IMR-90 (cell line): ENCODE measurements around the gene MYBPH. TPM values are rescaled to one million over a fixed set of nuclear protein-coding genes. Genes with fewer than 3 reads are reported as not detected.
A peak's percentile ranks its signal among the peaks of the same experiment; 100 is the strongest.

Experiments used
- ATAC-seq: fragments of 200-7000 bp; cut with Tn5 transposase; 2 replicates; pipeline ENCODE4 v1.9.1; 2020; ENCODE audit warnings: low read depth, mild to moderate bottlenecking, moderate library complexity
- BruUV-seq: library from RNA; stranded (reverse); fragments of 400-500 nt; replicated peaks from 2 replicates; lab custom pipeline; 2021; lab: Mats Ljungman, UMichigan
- CTCF ChIA-PET: fragments of 300-600 bp; formaldehyde crosslinking; extraction: SDS; loops from one replicate; lab custom pipeline; 2021; ENCODE audit warnings: antibody characterized with exemption; lab: Yijun Ruan, JAX
- POLR2A ChIA-PET: fragments of 300-600 bp; sonication (Branson Sonifier 250); formaldehyde crosslinking; loops from one replicate; lab custom pipeline; 2022; ENCODE audit warnings: antibody characterized with exemption; ENCODE audit not compliant: unreplicated experiment; lab: Charles Lee
- DNase-seq: peaks from one replicate; pipeline ENCODE4 v3.0.0; 2013
- H2AFZ ChIP-seq: replicated peaks from 2 replicates; pipeline ENCODE3; 2013; ENCODE audit warnings: low read length, mild to moderate bottlenecking; ENCODE audit not compliant: poor library complexity
- H2AK5ac ChIP-seq: 2 replicates; pipeline ENCODE4 v1.6.1; 2013; ENCODE audit warnings: low read depth, low read length, inconsistent platforms
- H2AK9ac ChIP-seq: replicated peaks from 2 replicates; pipeline ENCODE3; 2013; ENCODE audit warnings: mild to moderate bottlenecking, low read depth, low read length, moderate library complexity; ENCODE audit not compliant: poor library complexity
- H2BK120ac ChIP-seq: 2 replicates; pipeline ENCODE4 v1.6.1; 2013; ENCODE audit warnings: low read depth, low read length, inconsistent platforms
- H2BK15ac ChIP-seq: 3 replicates; pipeline ENCODE4 v1.6.1; 2013; ENCODE audit warnings: low read depth, low read length, inconsistent platforms
- H2BK20ac ChIP-seq: 2 replicates; pipeline ENCODE4 v1.6.1; 2013; ENCODE audit warnings: low read depth, mild to moderate bottlenecking, inconsistent platforms, low read length, moderate library complexity
- H2BK5ac ChIP-seq: 2 replicates; pipeline ENCODE4 v1.6.1; 2013; ENCODE audit warnings: mild to moderate bottlenecking, low read depth, low read length, inconsistent platforms; ENCODE audit not compliant: poor library complexity, severe bottlenecking
- H3K14ac ChIP-seq: replicated peaks from 2 replicates; pipeline ENCODE4 v1.6.1; 2013; ENCODE audit warnings: low read depth, low read length, inconsistent platforms
- H3K18ac ChIP-seq: 2 replicates; pipeline ENCODE4 v1.6.1; 2013; ENCODE audit warnings: low read depth, low read length, control low read depth
- H3K23ac ChIP-seq: 2 replicates; pipeline ENCODE4 v1.6.1; 2013; ENCODE audit warnings: low read depth, low read length, inconsistent platforms
- H3K27ac ChIP-seq: 2 replicates; pipeline ENCODE4 v1.5.1; 2013; ENCODE audit warnings: mild to moderate bottlenecking, control low read depth, low read length; ENCODE audit not compliant: insufficient read depth
- H3K27me3 ChIP-seq: 2 replicates; pipeline ENCODE4 v1.6.1; 2013; ENCODE audit warnings: low read length; ENCODE audit not compliant: control insufficient read depth, insufficient read depth
- H3K36me3 ChIP-seq: 2 replicates; pipeline ENCODE4 v1.6.1; 2013; ENCODE audit warnings: low read length, mixed read lengths; ENCODE audit not compliant: control insufficient read depth, insufficient read depth
- H3K4ac ChIP-seq: 2 replicates; pipeline ENCODE4 v1.6.1; 2013; ENCODE audit warnings: low read depth, low read length, inconsistent platforms
- H3K4me1 ChIP-seq: 2 replicates; pipeline ENCODE4 v1.6.1; 2013; ENCODE audit warnings: low read length, mixed read lengths; ENCODE audit not compliant: control insufficient read depth, insufficient read depth
- H3K4me2 ChIP-seq: 2 replicates; pipeline ENCODE4 v1.6.1; 2013; ENCODE audit warnings: low read depth, mild to moderate bottlenecking, control low read depth, low read length, moderate library complexity
- H3K4me3 ChIP-seq: 2 replicates; pipeline ENCODE4 v1.5.1; 2013; ENCODE audit warnings: low read depth, mild to moderate bottlenecking, control low read depth, low read length, moderate library complexity; ENCODE audit not compliant: insufficient read depth
- H3K56ac ChIP-seq: 2 replicates; pipeline ENCODE4 v1.6.1; 2013; ENCODE audit warnings: low read length, inconsistent platforms; ENCODE audit not compliant: insufficient read depth; ENCODE audit errors: extremely low read depth
- H3K79me1 ChIP-seq, 2 experiments: 2 replicates each; pipeline ENCODE4 v1.6.1; 2013; ENCODE audit warnings: low read length in 2 of 2, inconsistent platforms in 1 of 2, low read depth in 1 of 2
- H3K9ac ChIP-seq: 2 replicates; pipeline ENCODE4 v1.6.1; 2013; ENCODE audit warnings: low read depth, low read length, control low read depth
- H3K9me1 ChIP-seq: 2 replicates; pipeline ENCODE4 v1.6.1; 2013; ENCODE audit warnings: low read length, inconsistent platforms; ENCODE audit not compliant: insufficient read depth
- H3K9me3 ChIP-seq: 2 replicates; pipeline ENCODE4 v1.6.1; 2013; ENCODE audit warnings: low read length; ENCODE audit not compliant: control insufficient read depth, insufficient read depth
- H4K20me1 ChIP-seq: 2 replicates; pipeline ENCODE4 v1.6.1; 2013; ENCODE audit warnings: low read length, inconsistent platforms; ENCODE audit not compliant: insufficient read depth
- H4K5ac ChIP-seq: 2 replicates; pipeline ENCODE4 v1.6.1; 2013; ENCODE audit warnings: mild to moderate bottlenecking, low read depth, low read length, control low read depth
- H4K8ac ChIP-seq, 2 experiments: 2 replicates each; pipeline ENCODE4 v1.6.1; 2013; ENCODE audit warnings: low read depth in 2 of 2, low read length in 2 of 2, control low read depth in 1 of 2, inconsistent platforms in 1 of 2
- H4K91ac ChIP-seq: 2 replicates; pipeline ENCODE4 v1.6.1; 2013; ENCODE audit warnings: low read depth, low read length, inconsistent platforms; ENCODE audit not compliant: insufficient read depth
- BHLHE40 ChIP-seq: fragments of 150-350 bp; IDR thresholded peaks from 2 replicates; pipeline ENCODE4 v1.6.1; 2016; ENCODE audit warnings: mild to moderate bottlenecking, low read depth, low read length
- CEBPB ChIP-seq: IDR thresholded peaks from 2 replicates; pipeline ENCODE4 v1.6.1; 2012; ENCODE audit warnings: low read depth, low read length, improper control_type of control experiment
- CTCF ChIP-seq: conservative IDR thresholded peaks from 2 replicates; pipeline ENCODE4 v1.5.1; 2012; ENCODE audit warnings: mild to moderate bottlenecking, low read depth, low read length, improper control_type of control experiment
- ELK1 ChIP-seq: fragments of 150-350 bp; IDR thresholded peaks from 2 replicates; pipeline ENCODE4 v1.6.1; 2016; ENCODE audit warnings: low read depth, mild to moderate bottlenecking, low read length, moderate library complexity, borderline replicate concordance
- MAFK ChIP-seq: IDR thresholded peaks from 2 replicates; pipeline ENCODE4 v1.6.1; 2012; ENCODE audit warnings: low read depth, low read length, improper control_type of control experiment
- MAZ ChIP-seq: IDR thresholded peaks from 2 replicates; pipeline ENCODE4 v1.6.1; 2012; ENCODE audit warnings: low read depth, mild to moderate bottlenecking, low read length, improper control_type of control experiment, moderate library complexity, borderline replicate concordance
- NFE2L2 ChIP-seq: fragments of 150-350 bp; IDR thresholded peaks from 2 replicates; pipeline ENCODE4 v1.6.1; 2016; ENCODE audit warnings: low read depth, mild to moderate bottlenecking, low read length
- POLR2A ChIP-seq: IDR thresholded peaks from 2 replicates; pipeline ENCODE4 v1.6.1; 2012; ENCODE audit warnings: mild to moderate bottlenecking, low read depth, low read length
- RFX5 ChIP-seq: IDR thresholded peaks from 2 replicates; pipeline ENCODE4 v1.8.0; 2012; ENCODE audit warnings: low read depth, mild to moderate bottlenecking, low read length, moderate library complexity
- WGBS, 2 experiments: methylation state at CpG; one replicate each; pipeline versions ENCODE4 v1.1.5 to v1.1.7; 2013; ENCODE audit warnings: missing lambda C conversion rate in 2 of 2; ENCODE audit not compliant: insufficient read length in 1 of 2; ENCODE audit errors: extremely low coverage in 2 of 2; 5-methylcytosine and 5-hydroxymethylcytosine counted together
- dilution Hi-C: fragments of 300-500 bp; cut with HindIII; formaldehyde crosslinking; loops from one replicate; pipeline ENCODE4 v1.14.3; 2018; ENCODE audit warnings: low sequenced_read_pairs; ENCODE audit not compliant: unreplicated experiment
- in situ Hi-C: fragments of 300-500 bp; cut with MboI; formaldehyde crosslinking; loops from 3 replicates; pipeline ENCODE4 v1.14.3; 2019; ENCODE audit warnings: low sequenced_read_pairs, inconsistent platforms, mixed read lengths
- intact Hi-C: fragments of 100-400 bp; cut with micrococcal nuclease; formaldehyde crosslinking; loops from 2 replicates; pipeline ENCODE4 v1.10.0; 2022
- polyA plus RNA-seq, 3 experiments: library from polyadenylated mRNA; depleted of rRNA; stranded (reverse); fragments of >200 nt; gene quantifications; 2 replicates each; pipeline ENCODE4 v1.2.3, GENCODE V29; 2012; ENCODE audit warnings: low replicate concordance in 1 of 3
- total RNA-seq: library from RNA; depleted of rRNA; stranded (reverse); fragments of >200 nt; gene quantifications from 2 replicates; pipeline ENCODE4 v1.2.3, GENCODE V29; 2012

Gene MYBPH
- total and polyA plus RNA-seq, 2 of the 4 experiments (the other 2 are of a cell fraction), result not detected

GRCh38 chr1:203211812-203212211 is 36.2 kb upstream of the MYBPH start:
- BruUV-seq, result no TSS peak
- H4K5ac ChIP-seq, result no peak overlapping the region

More at GRCh38 chr1:203211812-203212211, 36.2 kb upstream of the MYBPH start:
- H3K27me3 ChIP-seq, result peaks cover 14% of the 10 kb centered on the region
- no peak overlapping the region for H3K4me3 ChIP-seq
- peak overlapping the region; percentile 37 for H2AK9ac ChIP-seq
- no peaks in the 10 kb centered on the region for H3K4me1 ChIP-seq
- H3K9me3 ChIP-seq, result no peaks in the 10 kb centered on the region
- H2AFZ ChIP-seq, result no peak overlapping the region
- POLR2A ChIA-PET, result no interaction called here
- TF ChIP-seq ELK1, result no peak
- no peak for TF ChIP-seq MAFK
- TF ChIP-seq CEBPB, result no peak
- no peak for TF ChIP-seq NFE2L2
- TF ChIP-seq RFX5, result no peak
- TF ChIP-seq MAZ, result no peak
- no peak for TF ChIP-seq CTCF
- no peak for TF ChIP-seq BHLHE40
- no peak for TF ChIP-seq POLR2A
- H3K4ac ChIP-seq, result no peak overlapping the region
- WGBS, 2 experiments, result no CpG with 5 or more reads among the region's 3 CpGs
- no peak for ATAC-seq
- no peak overlapping the region for H2BK5ac ChIP-seq
- DNase-seq, result no peak
- H3K18ac ChIP-seq, result no peak overlapping the region
- H4K91ac ChIP-seq, result no peak overlapping the region
- in situ Hi-C loops (loop anchor here (5.0 kb wide), 1 partner anchor 95 kb away; no protein-coding TSS in a partner anchor), dilution Hi-C loops (no loop called here), intact Hi-C loops (no loop called here)
- H4K20me1 ChIP-seq, result no peaks in the 10 kb centered on the region; the same call in 1 of the 2 replicates
- H3K9ac ChIP-seq, result no peak overlapping the region
- H3K79me1 ChIP-seq, result no peaks in the 10 kb centered on the region
- no peak overlapping the region for H3K14ac ChIP-seq
- no peak overlapping the region for H2BK120ac ChIP-seq
- CTCF ChIA-PET, result interaction anchor here (0.8 to 3.4 kb wide), 2 partner anchors 94 to 172 kb away, joined by 4 to 14 read pairs; no protein-coding TSS in a partner anchor
- H3K23ac ChIP-seq, result no peak overlapping the region
- H2BK15ac ChIP-seq, result no peak overlapping the region
- no peak overlapping the region for H2AK5ac ChIP-seq
- no peak overlapping the region for H3K27ac ChIP-seq
- H4K8ac ChIP-seq, result no peak overlapping the region
- H3K9me1 ChIP-seq, result no peaks in the 10 kb centered on the region
- H3K56ac ChIP-seq, result no peak overlapping the region
- H2BK20ac ChIP-seq, result no peak overlapping the region
- no peak overlapping the region for H3K4me2 ChIP-seq
- H3K36me3 ChIP-seq, result no peaks in the 10 kb centered on the region
